HG02642 (cell line): ENCODE results near the gene GBA3.
A peak's percentile ranks its signal among the peaks of the same experiment; 100 is the strongest.

Experiments used
- ATAC-seq: cut with Tn5 transposase; IDR thresholded peaks from one replicate; pipeline ENCODE4 v1.9.1; 2021; ENCODE audit warnings: mild to moderate bottlenecking; ENCODE audit not compliant: unreplicated experiment, poor library complexity

GBA3 gene

DNA sequence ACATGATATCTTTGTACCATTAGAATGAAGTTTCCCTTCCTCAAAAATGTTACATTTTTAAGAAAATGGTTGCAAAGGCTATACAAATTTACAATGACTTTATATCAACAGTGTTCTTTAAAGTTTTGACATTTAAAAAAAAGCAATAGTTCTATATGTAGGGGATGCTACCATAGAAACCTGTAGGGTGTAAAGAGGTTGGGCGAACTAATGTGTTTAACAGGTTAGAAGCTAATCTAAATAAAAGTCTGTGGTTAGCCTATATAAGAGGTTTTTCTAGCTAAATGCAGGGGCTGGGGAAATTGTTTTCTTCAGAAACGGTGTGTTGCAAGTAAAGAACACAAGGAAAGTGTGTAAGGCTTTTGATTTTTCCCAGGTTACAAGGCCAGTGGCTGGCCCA lies 73.3 kb downstream of the GBA3 start:
- no peak for ATAC-seq

GRCh38 chr4:22778547-22779163 lies 85.9 kb downstream of the GBA3 start:
- ATAC-seq: no peak

GRCh38 chr4:22780317-22780716 lies 87.6 kb downstream of the GBA3 start:
- no peak for ATAC-seq

DNA sequence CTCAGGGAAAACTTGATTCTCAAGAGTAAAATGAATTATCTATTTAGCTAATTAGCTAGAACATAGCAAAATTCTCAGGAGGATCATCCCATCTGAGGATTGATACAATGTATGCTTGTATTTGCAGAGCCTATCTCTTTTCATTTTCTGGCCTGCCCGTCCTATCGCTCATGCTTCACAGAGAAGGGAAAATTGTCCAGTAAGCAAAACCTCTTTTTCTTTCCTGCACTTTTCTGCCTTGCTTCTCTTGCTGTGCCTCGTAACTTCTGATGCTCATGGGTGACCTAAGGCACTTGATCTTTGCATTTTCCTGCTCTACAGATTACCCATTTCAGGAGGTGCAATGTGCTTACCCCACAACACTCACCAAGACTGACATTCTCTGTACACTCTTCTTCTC lies 88.1 kb downstream of the GBA3 start:
- no peak for ATAC-seq

GRCh38 chr4:22787753-22788375 lies 95.1 kb downstream of the GBA3 start:
- ATAC-seq: no peak

DNA sequence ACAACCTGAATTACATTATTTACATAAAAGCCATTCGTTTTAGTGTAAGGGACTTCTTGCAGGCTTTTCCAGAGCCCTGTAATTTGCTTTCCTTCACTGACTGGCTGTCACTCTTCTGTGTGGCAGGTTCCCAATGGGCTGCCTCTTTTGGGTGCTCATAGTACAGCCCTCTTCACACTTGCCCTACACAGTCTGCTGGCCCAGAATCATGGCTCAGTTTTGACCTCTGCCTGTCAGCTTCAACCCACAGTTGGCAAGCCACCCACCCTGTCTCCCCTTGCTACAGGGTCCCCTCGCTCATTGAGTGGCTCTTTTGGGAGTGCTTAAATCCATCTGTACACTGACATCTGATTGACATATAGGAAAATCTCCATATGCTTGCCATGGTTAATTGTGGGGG lies 97.9 kb downstream of the GBA3 start:
- ATAC-seq: no peak

DNA sequence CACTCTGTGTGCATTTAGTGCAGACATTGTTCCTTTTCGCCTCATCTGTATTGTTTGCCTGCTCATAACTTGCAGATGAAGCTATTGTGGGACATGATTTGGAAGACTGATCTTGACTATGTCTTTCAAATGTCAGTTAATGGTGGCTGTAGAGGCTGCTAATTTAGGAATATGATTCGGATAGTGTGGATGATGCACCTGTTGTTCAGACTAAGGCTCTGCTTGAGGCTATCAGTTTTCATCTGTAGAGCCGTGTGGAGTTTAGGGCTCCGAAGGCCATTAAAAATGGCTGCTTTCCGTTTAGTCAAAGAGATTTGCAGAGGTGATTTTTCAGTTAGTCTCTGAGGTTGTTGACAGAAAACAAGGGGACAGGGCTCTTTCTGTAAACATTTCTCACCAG lies 102.0 kb downstream of the GBA3 start:
- ATAC-seq: no peak

- no peak for ATAC-seq
These were observed 108.7 kb downstream of the GBA3 start for GRCh38 chr4:22801391-22801790.

- ATAC-seq: no peak
These were observed 110.1 kb downstream of the GBA3 start for GRCh38 chr4:22802876-22803275.

DNA sequence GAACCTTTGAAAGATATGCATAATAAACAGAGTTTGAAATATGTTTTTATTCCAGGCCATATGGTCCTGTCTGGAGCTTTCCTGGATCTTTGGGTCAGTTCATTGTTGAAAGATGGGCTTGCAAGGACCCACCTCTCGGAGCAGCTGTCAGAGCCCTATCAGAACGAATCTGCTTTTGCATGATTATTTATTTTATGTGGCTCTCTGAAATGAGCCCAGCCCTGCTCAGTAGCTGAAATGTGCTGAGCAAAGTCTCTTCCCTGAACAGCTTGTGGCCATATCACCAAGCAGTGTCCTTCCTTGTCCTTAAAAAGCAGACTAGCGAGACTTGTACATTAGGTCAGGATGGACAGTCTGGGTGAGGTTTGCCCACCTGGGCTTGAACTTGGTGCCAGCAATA lies 110.8 kb downstream of the GBA3 start:
- no peak for ATAC-seq

DNA sequence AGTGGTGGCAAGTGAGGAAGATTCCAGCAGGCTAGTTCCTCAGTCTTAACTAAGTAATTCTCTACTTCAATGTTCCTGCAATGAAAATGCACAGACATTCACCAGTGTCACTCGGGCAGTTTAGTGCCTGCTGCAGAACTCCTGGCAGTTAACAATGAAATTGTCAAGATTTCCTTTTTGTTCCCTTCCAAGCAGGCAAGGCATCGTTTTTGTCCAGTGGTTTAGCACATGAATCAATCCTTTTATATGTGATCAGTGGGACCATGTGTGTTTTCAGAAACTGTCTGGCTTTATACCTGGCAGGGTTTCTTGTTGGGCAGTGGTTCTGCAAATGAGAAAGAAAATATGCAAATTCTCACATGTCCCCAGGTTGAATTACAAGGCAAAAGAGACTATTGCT lies 122.2 kb downstream of the GBA3 start:
- ATAC-seq: no peak

GRCh38 chr4:22824091-22824490 lies 131.4 kb downstream of the GBA3 start:
- no peak for ATAC-seq

- ATAC-seq: no peak
These were observed 149.8 kb downstream of the GBA3 start for GRCh38 chr4:22842360-22843018.

DNA sequence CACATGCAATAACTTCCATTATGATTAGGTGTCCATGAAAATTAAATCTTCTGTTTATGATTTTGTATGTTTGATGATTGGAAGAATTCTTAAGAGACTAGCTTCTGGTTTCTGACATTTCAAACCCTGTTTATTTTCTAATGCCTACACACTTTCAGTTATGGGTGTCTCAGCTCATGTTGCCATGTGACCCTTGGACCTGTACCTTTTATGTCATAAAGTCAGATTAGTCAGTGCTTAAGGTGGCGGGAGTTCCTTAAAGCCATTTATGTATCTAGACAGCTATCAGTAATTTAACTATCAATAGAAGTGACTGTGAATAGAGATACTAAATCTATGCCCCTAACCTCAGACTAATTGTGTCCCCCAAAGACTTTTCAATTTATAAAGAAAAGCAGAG lies 155.6 kb downstream of the GBA3 start:
- no peak for ATAC-seq

- no peak for ATAC-seq
These were observed 157.3 kb downstream of the GBA3 start for GRCh38 chr4:22850055-22850454.

- peak; percentile 88 for ATAC-seq
These were observed 157.9 kb downstream of the GBA3 start for GRCh38 chr4:22850630-22851029.

DNA sequence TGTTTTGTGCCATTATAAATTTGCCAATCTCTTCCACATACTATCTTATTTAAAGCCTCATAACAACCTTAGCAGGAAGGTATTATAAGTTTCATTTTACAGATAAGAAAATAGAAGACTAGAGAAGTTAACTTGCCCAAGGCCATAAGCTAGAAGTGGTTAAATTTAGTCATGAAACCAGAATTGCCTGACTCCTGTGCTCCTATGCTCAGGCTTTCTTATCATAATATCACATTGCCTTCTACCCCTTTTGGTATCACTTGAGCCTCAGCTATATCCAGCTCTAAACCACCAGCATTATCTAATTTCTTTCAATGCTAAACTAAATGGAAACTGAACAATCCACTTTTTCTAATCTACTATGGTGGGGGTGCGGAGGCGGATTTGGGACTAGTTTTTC lies 164.7 kb downstream of the GBA3 start:
- no peak for ATAC-seq

- ATAC-seq: no peak
These were observed 166.6 kb downstream of the GBA3 start for GRCh38 chr4:22859318-22859717.
